OCI-LY3 (cell line): ENCODE results near the gene TIMM13.

Experiments
- EZH2phosphoT487 ChIP-seq: fragments of 200-600 bp; shearing (Covaris generic); IDR thresholded peaks from 2 replicates; pipeline ENCODE4 v1.6.1; 2018; ENCODE audit warnings: antibody characterized with exemption, mixed run types, low read depth
- TF ChIP-seq, protein P1 (sequence below): fragments of 200-600, 300-600 bp; sonication (generic); IDR thresholded peaks from 2 replicates; pipeline ENCODE4 v1.5.1; 2014; ENCODE audit warnings: antibody characterized with exemption, low read length, low read depth

DNA sequence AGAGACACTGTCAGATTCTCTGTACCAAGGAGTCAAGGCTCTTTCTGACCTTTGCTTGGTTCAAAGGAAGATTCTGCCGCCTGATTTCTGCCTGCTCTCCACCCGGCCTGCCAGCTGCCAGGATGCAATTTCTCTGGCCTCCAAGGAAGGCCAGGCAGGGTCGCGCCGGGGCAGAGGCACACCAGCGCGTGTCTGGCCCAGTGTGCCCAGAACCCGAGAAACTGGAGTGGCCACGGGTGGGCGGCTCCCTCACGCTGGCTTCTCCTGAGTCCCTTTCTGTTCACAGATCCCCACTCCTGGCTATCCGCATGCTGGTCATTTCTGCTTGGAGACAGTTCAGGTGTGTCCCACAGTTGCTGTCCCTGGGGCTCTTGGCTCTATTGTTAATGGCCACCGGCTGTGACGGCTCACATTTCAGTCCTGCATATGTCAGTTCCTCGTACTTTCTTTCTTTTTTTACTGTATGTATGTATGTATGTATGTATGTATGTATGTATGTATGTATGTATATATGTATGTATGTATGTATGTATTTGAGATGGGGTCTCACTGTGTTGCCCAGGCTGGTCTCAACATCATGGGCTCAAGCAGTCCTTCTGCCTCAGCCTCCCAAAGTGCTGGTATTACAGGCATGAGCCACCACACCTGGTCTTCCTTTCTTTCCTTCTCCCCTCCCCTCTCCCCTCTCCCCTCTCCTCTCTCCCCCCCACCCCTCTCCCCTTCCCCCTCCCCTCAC, 50.4 kb downstream of the TIMM13 start:
- TF ChIP-seq, protein P1, sequence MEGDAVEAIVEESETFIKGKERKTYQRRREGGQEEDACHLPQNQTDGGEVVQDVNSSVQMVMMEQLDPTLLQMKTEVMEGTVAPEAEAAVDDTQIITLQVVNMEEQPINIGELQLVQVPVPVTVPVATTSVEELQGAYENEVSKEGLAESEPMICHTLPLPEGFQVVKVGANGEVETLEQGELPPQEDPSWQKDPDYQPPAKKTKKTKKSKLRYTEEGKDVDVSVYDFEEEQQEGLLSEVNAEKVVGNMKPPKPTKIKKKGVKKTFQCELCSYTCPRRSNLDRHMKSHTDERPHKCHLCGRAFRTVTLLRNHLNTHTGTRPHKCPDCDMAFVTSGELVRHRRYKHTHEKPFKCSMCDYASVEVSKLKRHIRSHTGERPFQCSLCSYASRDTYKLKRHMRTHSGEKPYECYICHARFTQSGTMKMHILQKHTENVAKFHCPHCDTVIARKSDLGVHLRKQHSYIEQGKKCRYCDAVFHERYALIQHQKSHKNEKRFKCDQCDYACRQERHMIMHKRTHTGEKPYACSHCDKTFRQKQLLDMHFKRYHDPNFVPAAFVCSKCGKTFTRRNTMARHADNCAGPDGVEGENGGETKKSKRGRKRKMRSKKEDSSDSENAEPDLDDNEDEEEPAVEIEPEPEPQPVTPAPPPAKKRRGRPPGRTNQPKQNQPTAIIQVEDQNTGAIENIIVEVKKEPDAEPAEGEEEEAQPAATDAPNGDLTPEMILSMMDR, result no peak
- TF ChIP-seq EZH2phosphoT487, result no peak
